ENCODE data around the gene BMI1. TPM values are rescaled to one million over a fixed set of nuclear protein-coding genes. Genes with fewer than 3 reads are reported as not detected.

BMI1 gene
- polyA plus RNA-seq, 1 donor (not counting 4 experiments of a cell fraction or from before 2014, with no cell fraction given), result 33.1 TPM

- H3K4me3 ChIP-seq (ENCODE audit: control insufficient read depth in 2 of 3, extremely low read depth in 1 of 3, insufficient read depth in 2 of 3, low read depth in 1 of 3, low read length in 3 of 3), result no peak overlapping the region
- no peak for FAIRE-seq
These were observed 53.7 kb downstream of the BMI1 start for GRCh38 chr10:22374489-22375126.

DNA sequence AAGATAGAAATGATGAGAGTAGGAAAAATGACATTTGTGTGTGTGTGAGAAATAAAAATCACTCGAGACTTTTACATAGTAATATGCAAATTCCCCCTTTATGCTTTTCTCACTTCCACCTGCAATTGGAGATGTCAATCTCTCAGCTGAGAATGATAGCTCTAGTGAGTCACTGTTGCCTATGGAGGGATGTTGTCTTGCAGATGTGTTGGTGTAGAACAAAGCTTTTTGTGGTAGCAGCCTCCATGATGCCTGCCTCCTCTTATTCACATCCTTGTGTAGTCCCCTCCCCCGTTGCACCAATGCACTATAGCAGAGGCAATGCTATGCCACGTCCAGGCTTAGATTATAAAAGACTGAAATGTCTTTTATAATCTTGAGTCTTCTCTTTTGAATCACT lies 58.2 kb downstream of the BMI1 start:
- no peaks in the 10 kb centered on the region for H3K9me3 ChIP-seq (ENCODE audit: control insufficient read depth, low read depth, low read length)
- dilution Hi-C loops (cut with MboI; ENCODE audit: extremely low pct_ligation_motif_present, low sequenced_read_pairs), result no loop called here
- no peak overlapping the region for H3K4me3 ChIP-seq (ENCODE audit: control insufficient read depth in 2 of 3, extremely low read depth in 1 of 3, insufficient read depth in 2 of 3, low read depth in 1 of 3, low read length in 3 of 3)
- no peaks in the 10 kb centered on the region for H3K9me1 ChIP-seq (ENCODE audit: control insufficient read depth, extremely low read depth, insufficient read depth, low read length)
- FAIRE-seq, result no peak
- H3K27me3 ChIP-seq (ENCODE audit: control insufficient read depth, extremely low read depth, insufficient read depth, low read length), result no peaks in the 10 kb centered on the region
- H3K9ac ChIP-seq (ENCODE audit: control insufficient read depth, extremely low read depth, insufficient read depth, low read length), result no peak overlapping the region
- H3K4me1 ChIP-seq (ENCODE audit: control insufficient read depth, extremely low read depth, insufficient read depth, low read length), result no peaks in the 10 kb centered on the region
- H3K4me2 ChIP-seq (ENCODE audit: control insufficient read depth, extremely low read depth, insufficient read depth, low read depth, low read length), result no peak overlapping the region
- no peak overlapping the region for H3K27ac ChIP-seq (ENCODE audit: control insufficient read depth, insufficient read depth, low read length)
- no peak overlapping the region for H2AFZ ChIP-seq (ENCODE audit: control insufficient read depth, low read length)
- no peak for DNase-seq (ENCODE audit: low read depth, low spot score)
- no peaks in the 10 kb centered on the region for H4K20me1 ChIP-seq (ENCODE audit: control insufficient read depth, extremely low read depth, insufficient read depth, low read length)
- H3K79me2 ChIP-seq (ENCODE audit: control insufficient read depth, insufficient read depth, low read length), result no peaks in the 10 kb centered on the region
- no peaks in the 10 kb centered on the region for H3K36me3 ChIP-seq (ENCODE audit: control insufficient read depth in 2 of 2, extremely low read depth in 1 of 2, insufficient read depth in 2 of 2, low read length in 2 of 2)
- TF ChIP-seq EZH2 (IDR thresholded peaks at IDR 0.05; ENCODE audit: low read length), result no peak
- TF ChIP-seq, protein P1, sequence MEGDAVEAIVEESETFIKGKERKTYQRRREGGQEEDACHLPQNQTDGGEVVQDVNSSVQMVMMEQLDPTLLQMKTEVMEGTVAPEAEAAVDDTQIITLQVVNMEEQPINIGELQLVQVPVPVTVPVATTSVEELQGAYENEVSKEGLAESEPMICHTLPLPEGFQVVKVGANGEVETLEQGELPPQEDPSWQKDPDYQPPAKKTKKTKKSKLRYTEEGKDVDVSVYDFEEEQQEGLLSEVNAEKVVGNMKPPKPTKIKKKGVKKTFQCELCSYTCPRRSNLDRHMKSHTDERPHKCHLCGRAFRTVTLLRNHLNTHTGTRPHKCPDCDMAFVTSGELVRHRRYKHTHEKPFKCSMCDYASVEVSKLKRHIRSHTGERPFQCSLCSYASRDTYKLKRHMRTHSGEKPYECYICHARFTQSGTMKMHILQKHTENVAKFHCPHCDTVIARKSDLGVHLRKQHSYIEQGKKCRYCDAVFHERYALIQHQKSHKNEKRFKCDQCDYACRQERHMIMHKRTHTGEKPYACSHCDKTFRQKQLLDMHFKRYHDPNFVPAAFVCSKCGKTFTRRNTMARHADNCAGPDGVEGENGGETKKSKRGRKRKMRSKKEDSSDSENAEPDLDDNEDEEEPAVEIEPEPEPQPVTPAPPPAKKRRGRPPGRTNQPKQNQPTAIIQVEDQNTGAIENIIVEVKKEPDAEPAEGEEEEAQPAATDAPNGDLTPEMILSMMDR (optimal IDR thresholded peaks at IDR 0.05 in 1 of 3, IDR thresholded peaks at IDR 0.05 in 1 of 3, conservative IDR thresholded peaks at IDR 0.05 in 1 of 3; ENCODE audit: extremely low read depth in 1 of 3, insufficient read depth in 2 of 3, low read length in 3 of 3), result no peak

More at GRCh38 chr10:22374489-22375126, 53.7 kb downstream of the BMI1 start:
- H3K9ac ChIP-seq (ENCODE audit: control insufficient read depth, extremely low read depth, insufficient read depth, low read length), result no peak overlapping the region
- H2AFZ ChIP-seq (ENCODE audit: control insufficient read depth, low read length), result no peak overlapping the region
- no peaks in the 10 kb centered on the region for H4K20me1 ChIP-seq (ENCODE audit: control insufficient read depth, extremely low read depth, insufficient read depth, low read length)
- no peak for DNase-seq (ENCODE audit: low read depth, low spot score)
- TF ChIP-seq, protein P1 (optimal IDR thresholded peaks at IDR 0.05 in 1 of 3, IDR thresholded peaks at IDR 0.05 in 1 of 3, conservative IDR thresholded peaks at IDR 0.05 in 1 of 3; ENCODE audit: extremely low read depth in 1 of 3, insufficient read depth in 2 of 3, low read length in 3 of 3), result no peak
- TF ChIP-seq EZH2 (IDR thresholded peaks at IDR 0.05; ENCODE audit: low read length), result no peak
- H3K9me3 ChIP-seq (ENCODE audit: control insufficient read depth, low read depth, low read length), result no peaks in the 10 kb centered on the region
- H3K36me3 ChIP-seq (ENCODE audit: control insufficient read depth in 2 of 2, extremely low read depth in 1 of 2, insufficient read depth in 2 of 2, low read length in 2 of 2), result no peaks in the 10 kb centered on the region
- H3K27ac ChIP-seq (ENCODE audit: control insufficient read depth, insufficient read depth, low read length), result no peak overlapping the region
- no peaks in the 10 kb centered on the region for H3K9me1 ChIP-seq (ENCODE audit: control insufficient read depth, extremely low read depth, insufficient read depth, low read length)
- H3K4me1 ChIP-seq (ENCODE audit: control insufficient read depth, extremely low read depth, insufficient read depth, low read length), result no peaks in the 10 kb centered on the region
- H3K27me3 ChIP-seq (ENCODE audit: control insufficient read depth, extremely low read depth, insufficient read depth, low read length), result peaks cover 4% of the 10 kb centered on the region
- dilution Hi-C loops (cut with MboI; ENCODE audit: extremely low pct_ligation_motif_present, low sequenced_read_pairs), result no loop called here
- no peaks in the 10 kb centered on the region for H3K79me2 ChIP-seq (ENCODE audit: control insufficient read depth, insufficient read depth, low read length)
- H3K4me2 ChIP-seq (ENCODE audit: control insufficient read depth, extremely low read depth, insufficient read depth, low read depth, low read length), result no peak overlapping the region

Small RNA genes lying within 50 kb of the gene (small RNA-seq; reads per million reads assigned to genes)
- 0 reads per million in 3 experiments for gene AL158211.3 (ENCODE audit: insufficient read length in 3 of 3, low read depth in 3 of 3, low replicate concordance in 1 of 3)

Other genes starting within 250 kb of the BMI1 start
- not detected in 3 replicates for gene EBLN1, start 103.1 kb upstream of the BMI1 start, polyA plus RNA-seq
- gene COMMD3, start 4.7 kb upstream of the BMI1 start, polyA plus RNA-seq, result 29.3 to 59.5 TPM (median 39.2 TPM) in 3 replicates
- not detected in 3 replicates for gene SPAG6, start 24.4 kb downstream of the BMI1 start, polyA plus RNA-seq